GM06990 (cell line): ENCODE data around the gene PSEN1.
"Not testable (repeated sequence)": the region's sequence is repeated elsewhere in the genome, so short reads cannot be mapped to it uniquely, and the experiment has no call there.

ENCODE experiments used
- DNase-seq: peaks from one replicate; pipeline ENCODE4 v3.0.0-alpha.2; 2011; ENCODE audit not compliant: insufficient read length; ENCODE audit errors: extremely low read depth
- H3K27me3 ChIP-seq: replicated peaks from 2 replicates; pipeline ENCODE4 v1.6.0; 2011; ENCODE audit warnings: low read length; ENCODE audit not compliant: control insufficient read depth, insufficient read depth
- H3K36me3 ChIP-seq: 2 replicates; pipeline ENCODE4 v1.5.1; 2011; ENCODE audit warnings: low read length; ENCODE audit not compliant: control insufficient read depth, insufficient read depth
- H3K4me3 ChIP-seq: replicated peaks from 2 replicates; pipeline ENCODE4 v1.5.1; 2011; ENCODE audit warnings: low read depth, mild to moderate bottlenecking, control low read depth, low read length
- TF ChIP-seq, protein P1 (sequence below): IDR thresholded peaks from 2 replicates; pipeline ENCODE4 v1.5.1; 2011; ENCODE audit warnings: low read length, control low read depth, mild to moderate bottlenecking, inconsistent platforms; ENCODE audit not compliant: insufficient read depth, poor library complexity, severe bottlenecking

The PSEN1 gene

DNA sequence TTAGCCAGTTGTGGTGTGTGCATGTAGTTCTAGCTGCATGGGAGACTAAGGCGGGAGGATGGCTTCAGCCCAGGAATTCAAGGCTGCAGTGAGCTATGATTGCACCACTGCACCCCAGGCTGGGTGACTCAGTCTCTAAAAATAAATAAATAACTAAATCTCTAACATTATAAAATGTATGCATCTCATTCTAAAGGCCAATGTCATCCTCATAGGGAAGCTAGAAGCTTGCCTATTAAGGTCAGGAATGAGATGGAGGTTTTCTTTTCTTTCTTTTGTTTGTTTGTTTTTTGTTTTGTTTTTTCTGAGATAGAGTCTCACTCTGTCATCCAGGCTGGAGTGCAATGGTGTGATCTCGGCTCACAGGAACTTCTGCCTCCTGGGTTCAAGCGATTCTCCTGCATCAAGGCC is 52.2 kb downstream of the PSEN1 start:
- no peak overlapping the region for H3K4me3 ChIP-seq
- no peak for DNase-seq
- TF ChIP-seq, protein P1, sequence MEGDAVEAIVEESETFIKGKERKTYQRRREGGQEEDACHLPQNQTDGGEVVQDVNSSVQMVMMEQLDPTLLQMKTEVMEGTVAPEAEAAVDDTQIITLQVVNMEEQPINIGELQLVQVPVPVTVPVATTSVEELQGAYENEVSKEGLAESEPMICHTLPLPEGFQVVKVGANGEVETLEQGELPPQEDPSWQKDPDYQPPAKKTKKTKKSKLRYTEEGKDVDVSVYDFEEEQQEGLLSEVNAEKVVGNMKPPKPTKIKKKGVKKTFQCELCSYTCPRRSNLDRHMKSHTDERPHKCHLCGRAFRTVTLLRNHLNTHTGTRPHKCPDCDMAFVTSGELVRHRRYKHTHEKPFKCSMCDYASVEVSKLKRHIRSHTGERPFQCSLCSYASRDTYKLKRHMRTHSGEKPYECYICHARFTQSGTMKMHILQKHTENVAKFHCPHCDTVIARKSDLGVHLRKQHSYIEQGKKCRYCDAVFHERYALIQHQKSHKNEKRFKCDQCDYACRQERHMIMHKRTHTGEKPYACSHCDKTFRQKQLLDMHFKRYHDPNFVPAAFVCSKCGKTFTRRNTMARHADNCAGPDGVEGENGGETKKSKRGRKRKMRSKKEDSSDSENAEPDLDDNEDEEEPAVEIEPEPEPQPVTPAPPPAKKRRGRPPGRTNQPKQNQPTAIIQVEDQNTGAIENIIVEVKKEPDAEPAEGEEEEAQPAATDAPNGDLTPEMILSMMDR = no peak

DNA sequence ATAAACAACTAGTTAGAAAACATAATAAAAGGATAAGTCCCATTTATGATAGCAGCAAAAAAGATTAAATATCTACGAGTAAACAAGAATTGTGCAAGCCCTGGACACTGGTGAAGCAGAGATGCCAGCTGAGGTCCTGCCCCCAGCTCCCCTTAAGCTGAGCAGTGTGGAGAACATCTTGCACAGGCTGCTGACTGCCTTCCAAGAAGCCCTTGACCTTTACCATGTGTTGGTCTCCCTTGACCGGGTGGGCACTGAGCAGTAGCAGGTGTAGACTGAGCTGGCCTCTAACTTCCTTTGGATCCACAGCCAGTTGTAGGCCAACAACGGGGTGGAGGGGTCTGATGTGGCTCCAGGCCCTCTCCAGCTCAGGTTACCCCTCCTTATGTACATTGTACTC is 53.3 kb downstream of the PSEN1 start:
- Histone ChIP-seq H3K27me3 (no peaks in the 10 kb centered on the region), H3K4me3 (no peak overlapping the region), H3K36me3 (peaks cover 6% of the 10 kb centered on the region)
- no peak for DNase-seq
- TF ChIP-seq, protein P1 = no peak

More for the DNA sequence above, 52.2 kb downstream of the PSEN1 start:
- no peaks in the 10 kb centered on the region for H3K27me3 ChIP-seq
- H3K36me3 ChIP-seq = peaks cover 6% of the 10 kb centered on the region

DNA sequence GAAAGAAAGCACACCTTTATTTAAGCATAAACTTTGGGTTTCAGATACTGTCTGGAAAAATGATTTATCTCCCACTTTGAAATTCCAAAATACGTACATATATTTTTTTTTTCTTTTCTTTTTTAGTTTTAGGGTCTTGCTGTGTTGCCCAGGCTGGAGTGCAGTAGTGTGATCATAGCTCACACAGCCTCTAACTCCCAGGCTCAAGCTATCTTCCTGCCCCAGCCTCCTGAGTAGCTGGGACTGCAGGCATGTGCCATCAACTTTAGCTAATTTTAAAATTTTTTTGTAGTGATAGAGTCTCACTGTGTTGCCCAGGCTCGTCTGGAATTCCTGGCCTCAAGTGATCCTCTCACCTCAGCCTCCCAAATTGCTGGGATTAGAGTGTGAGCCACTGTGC is 55.1 kb downstream of the PSEN1 start:
- H3K27me3 ChIP-seq = no peaks in the 10 kb centered on the region
- H3K36me3 ChIP-seq = peaks cover 6% of the 10 kb centered on the region
- H3K4me3 ChIP-seq = no peak overlapping the region
- DNase-seq = no peak
- TF ChIP-seq, protein P1 = no peak

DNA sequence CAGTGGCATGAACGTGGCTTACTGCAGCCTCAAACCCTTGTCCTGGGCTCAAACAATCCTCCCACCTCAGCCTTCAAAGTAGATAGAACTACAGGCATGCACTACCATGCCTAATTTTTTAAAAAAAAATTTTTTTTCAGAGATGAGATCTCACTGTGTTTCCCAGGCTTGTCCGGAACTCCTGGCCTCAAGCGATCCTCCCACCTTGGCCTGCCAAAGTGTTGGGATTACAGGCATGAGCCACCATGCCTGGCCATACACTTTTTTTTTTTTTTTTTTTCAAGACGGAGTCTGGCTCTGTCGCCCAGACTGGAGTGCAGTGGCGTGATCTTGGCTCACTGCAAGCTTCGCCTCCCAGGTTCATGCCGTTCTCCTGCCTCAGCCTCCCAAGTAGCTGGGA is 58.0 kb downstream of the PSEN1 start:
- not testable (repeated sequence) for H3K36me3 ChIP-seq, H3K27me3 ChIP-seq, H3K4me3 ChIP-seq, DNase-seq

DNA sequence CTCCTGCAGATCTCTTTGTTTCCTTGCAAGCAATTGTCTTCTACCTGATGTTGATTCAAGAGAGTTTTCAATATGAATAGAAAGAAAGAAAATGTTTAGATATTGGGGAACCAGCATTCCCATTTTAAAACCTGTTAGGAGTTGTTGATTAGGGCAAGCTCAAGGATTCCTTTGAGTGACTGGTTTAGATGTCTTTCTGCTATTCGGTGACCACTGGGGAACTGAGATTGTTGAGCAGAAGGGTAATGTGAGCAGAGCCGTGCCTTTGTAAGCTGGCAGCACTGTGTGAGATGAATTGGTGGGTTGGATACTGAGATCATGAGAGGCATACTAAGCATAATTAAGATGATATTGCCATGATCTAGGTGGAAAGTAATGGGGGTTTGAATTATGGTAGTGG is 61.9 kb downstream of the PSEN1 start:
- H3K27me3 ChIP-seq = no peaks in the 10 kb centered on the region
- peaks cover 2% of the 10 kb centered on the region for H3K36me3 ChIP-seq
- no peak overlapping the region for H3K4me3 ChIP-seq
- TF ChIP-seq, protein P1 = no peak
- DNase-seq = no peak

DNA sequence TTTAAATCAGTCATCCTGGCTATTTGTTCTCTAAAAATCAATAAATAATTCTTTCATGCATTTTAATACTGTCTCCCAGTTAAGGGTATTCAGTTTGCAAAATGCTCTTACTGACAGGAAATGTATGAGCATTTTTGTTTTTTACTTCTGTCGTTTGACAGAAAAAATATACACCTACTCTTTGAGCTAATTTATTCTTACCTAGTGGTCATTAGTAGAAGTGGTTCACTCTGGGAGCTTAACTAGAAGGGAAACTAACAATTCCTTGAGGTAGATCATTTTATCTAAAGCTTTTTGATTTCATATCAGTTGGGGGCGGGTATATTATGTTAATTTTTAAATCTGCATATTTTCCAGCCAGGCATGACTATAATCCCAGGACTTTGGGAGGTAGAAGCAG is 67.2 kb downstream of the PSEN1 start:
- no peak for DNase-seq
- TF ChIP-seq, protein P1 = no peak
- no peak overlapping the region for H3K4me3 ChIP-seq
- no peaks in the 10 kb centered on the region for H3K27me3 ChIP-seq
- peaks cover 14% of the 10 kb centered on the region for H3K36me3 ChIP-seq
